HepG2 (cell line): ENCODE measurements around the gene STX8. TPM values are rescaled to one million over a fixed set of nuclear protein-coding genes. Genes with fewer than 3 reads are reported as not detected.

ENCODE experiments used
- ATAC-seq: fragments of 200-7000 bp; cut with Tn5 transposase; 3 replicates; pipeline ENCODE4 v1.9.1; 2020; ENCODE audit warnings: mild to moderate bottlenecking, moderate library complexity
- BruUV-seq: library from RNA; stranded (reverse); fragments of 400-500 nt; replicated peaks from 2 replicates; lab custom pipeline; 2021; lab: Mats Ljungman, UMichigan
- CTCF ChIA-PET: fragments of 300-600 bp; formaldehyde crosslinking; extraction: SDS; loops from one replicate; lab custom pipeline; 2021; ENCODE audit warnings: low total read pairs, inconsistent platforms, low intra/inter-chr PET ratio; lab: Yijun Ruan, JAX
- POLR2A ChIA-PET: fragments of 350-600 bp; sonication (Branson Sonifier 250); formaldehyde crosslinking; loops from one replicate; lab custom pipeline; 2020; ENCODE audit warnings: antibody characterized with exemption, inconsistent platforms; lab: Yijun Ruan, JAX
- DNase-seq: peaks from one replicate; pipeline ENCODE4 v3.0.0-alpha.2; 2015; ENCODE audit warnings: low spot score
- FAIRE-seq: peaks from 3 replicates; lab custom pipeline; 2011; peaks lifted over from hg19 to GRCh38; lab: Jason Lieb, UNC
- H2AFZ ChIP-seq: one replicate; pipeline ENCODE4 v1.6.1; 2011; ENCODE audit warnings: low read length, inconsistent platforms
- H3K27ac ChIP-seq: fragments of 300-600 bp; 3 replicates; pipeline ENCODE4 v1.8.0; 2011; ENCODE audit warnings: mixed run types, mild to moderate bottlenecking, mixed read lengths, low read length, inconsistent platforms; ENCODE audit not compliant: insufficient read depth; ENCODE audit errors: extremely low read length
- H3K27me3 ChIP-seq, 2 experiments: fragments of 200-600 bp in 1 of 2; 2 replicates in 1 of 2; 3 replicates in 1 of 2; pipeline versions ENCODE4 v1.6.0 to v1.8.0; 2011; ENCODE audit warnings: low read length in 2 of 2, mild to moderate bottlenecking in 2 of 2, moderate library complexity in 2 of 2, inconsistent platforms in 1 of 2; ENCODE audit not compliant: insufficient read depth in 2 of 2, control insufficient read depth in 1 of 2
- H3K36me3 ChIP-seq, 2 experiments: fragments of 200-600 bp in 1 of 2; replicated peaks in 1 of 2; 2 replicates in 1 of 2; 3 replicates in 1 of 2; pipeline versions ENCODE4 v1.5.1 to v1.8.0; 2011; ENCODE audit warnings: low read length in 2 of 2, inconsistent platforms in 1 of 2; ENCODE audit not compliant: insufficient read depth in 2 of 2, control insufficient read depth in 1 of 2
- H3K4me1 ChIP-seq: 2 replicates; pipeline ENCODE4 v1.5.1; 2012; ENCODE audit warnings: low read length, inconsistent platforms; ENCODE audit not compliant: insufficient read depth
- H3K4me2 ChIP-seq: 2 replicates; pipeline ENCODE4 v1.6.0; 2011; ENCODE audit warnings: low read depth, low read length, inconsistent platforms
- H3K4me3 ChIP-seq, 3 experiments: fragments of 200-600 bp in 1 of 3; sonication (generic), shearing (Covaris generic) in 1 of 3; replicated peaks in 1 of 3; 2 replicates each; pipeline ENCODE4 v1.5.1; 2011 to 2016; ENCODE audit warnings: low read length in 3 of 3, inconsistent platforms in 2 of 3, low read depth in 2 of 3, mild to moderate bottlenecking in 2 of 3, control low read depth in 1 of 3, mixed read lengths in 1 of 3; ENCODE audit not compliant: insufficient read depth in 1 of 3
- H3K79me2 ChIP-seq: one replicate; pipeline ENCODE4 v1.6.1; 2011; ENCODE audit warnings: low read length, inconsistent platforms; ENCODE audit not compliant: insufficient read depth
- H3K9ac ChIP-seq: 2 replicates; pipeline ENCODE4 v1.6.0; 2011; ENCODE audit warnings: mild to moderate bottlenecking, low read depth, low read length, inconsistent platforms; ENCODE audit not compliant: insufficient read depth
- H3K9me3 ChIP-seq: 2 replicates; pipeline ENCODE4 v1.5.1; 2012; ENCODE audit warnings: mild to moderate bottlenecking, low read length
- H4K20me1 ChIP-seq: 2 replicates; pipeline ENCODE4 v1.6.0; 2011; ENCODE audit warnings: inconsistent platforms, mild to moderate bottlenecking, low read length, moderate library complexity; ENCODE audit not compliant: insufficient read depth
- CEBPG ChIP-seq: IDR thresholded peaks from 2 replicates; pipeline ENCODE4 v1.6.1; 2016
- ELF4 ChIP-seq: sonication (generic); formaldehyde crosslinking; IDR thresholded peaks from 2 replicates; pipeline ENCODE4 v1.5.0; 2020; ENCODE audit warnings: missing genetic modification reagents, mild to moderate bottlenecking, moderate library complexity, borderline replicate concordance
- GABPA ChIP-seq, 2 experiments: IDR thresholded peaks; 2 replicates each; pipeline ENCODE4 v1.6.1; 2011 to 2016; ENCODE audit warnings: low read depth in 2 of 2, low read length in 1 of 2, missing biosample characterization in 1 of 2, missing genetic modification characterization in 1 of 2
- HMGA1 ChIP-seq: sonication (generic); formaldehyde crosslinking; conservative IDR thresholded peaks from 2 replicates; pipeline ENCODE4 v1.4.0; 2020; ENCODE audit warnings: missing genetic modification reagents
- JUN ChIP-seq: sonication (generic); formaldehyde crosslinking; IDR thresholded peaks from 2 replicates; pipeline ENCODE4 v1.4.0; 2020; ENCODE audit warnings: mild to moderate bottlenecking, missing genetic modification reagents
- MLX ChIP-seq: IDR thresholded peaks from 2 replicates; pipeline ENCODE4 v1.6.1; 2016
- PHF8 ChIP-seq: sonication (generic); formaldehyde crosslinking; IDR thresholded peaks from 2 replicates; pipeline ENCODE4 v1.5.0; 2020; ENCODE audit warnings: missing genetic modification reagents
- SRY ChIP-seq: sonication (generic); formaldehyde crosslinking; IDR thresholded peaks from 2 replicates; pipeline ENCODE4 v1.8.0; 2022; ENCODE audit warnings: mild to moderate bottlenecking, missing genetic modification reagents
- STAG1 ChIP-seq: sonication (generic); formaldehyde crosslinking; IDR thresholded peaks from 2 replicates; pipeline ENCODE4 v1.4.0; 2020; ENCODE audit warnings: missing genetic modification reagents
- THAP11 ChIP-seq: IDR thresholded peaks from 2 replicates; pipeline ENCODE4 v1.6.1; 2016; ENCODE audit warnings: missing biosample characterization, missing genetic modification reagents
- TSC22D2 ChIP-seq: sonication (generic); formaldehyde crosslinking; IDR thresholded peaks from 2 replicates; pipeline ENCODE4 v1.5.1; 2020; ENCODE audit warnings: missing genetic modification reagents, mild to moderate bottlenecking, borderline replicate concordance
- ZBTB1 ChIP-seq: sonication (generic); formaldehyde crosslinking; IDR thresholded peaks from 2 replicates; pipeline ENCODE4 v1.4.0; 2020; ENCODE audit warnings: missing genetic modification reagents, borderline replicate concordance
- ZNF263 ChIP-seq: sonication (generic); formaldehyde crosslinking; IDR thresholded peaks from 2 replicates; pipeline ENCODE4 v1.4.0; 2020; ENCODE audit warnings: missing genetic modification reagents
- ZNF430 ChIP-seq: sonication (generic); formaldehyde crosslinking; IDR thresholded peaks from 2 replicates; pipeline ENCODE4 v1.9.0; 2021; ENCODE audit warnings: mild to moderate bottlenecking, missing genetic modification reagents
- ZNF501 ChIP-seq: sonication (generic); formaldehyde crosslinking; IDR thresholded peaks from 2 replicates; pipeline ENCODE4 v1.5.1; 2020; ENCODE audit warnings: mild to moderate bottlenecking, moderate library complexity, missing genetic modification reagents
- ZNF546 ChIP-seq: sonication (generic); formaldehyde crosslinking; conservative IDR thresholded peaks from 2 replicates; pipeline ENCODE4 v1.8.1; 2023; ENCODE audit warnings: mild to moderate bottlenecking, missing genetic modification reagents
- ZNF782 ChIP-seq: sonication (generic); formaldehyde crosslinking; IDR thresholded peaks from 2 replicates; pipeline ENCODE4 v1.4.0; 2020; ENCODE audit warnings: missing genetic modification reagents, mild to moderate bottlenecking, borderline replicate concordance
- ZNF83 ChIP-seq: sonication (generic); formaldehyde crosslinking; IDR thresholded peaks from 2 replicates; pipeline ENCODE4 v1.4.0; 2020; ENCODE audit warnings: missing genetic modification reagents, mild to moderate bottlenecking, borderline replicate concordance
- WGBS: methylation state at CpG from one replicate; pipeline ENCODE4 v1.1.6; 2017; ENCODE audit warnings: low lambda C conversion rate; 5-methylcytosine and 5-hydroxymethylcytosine counted together
- in situ Hi-C: cut with HindIII; loops from 2 replicates; pipeline ENCODE4 v1.10.0; 2017; ENCODE audit warnings: low pct_unique_long_range_greater_than_20kb; ENCODE audit not compliant: extremely low pct_ligation_motif_present
- intact Hi-C: fragments of 100-400 bp; cut with micrococcal nuclease; formaldehyde crosslinking; loops from one replicate; pipeline ENCODE4 v1.10.0; 2022; ENCODE audit not compliant: unreplicated experiment
- polyA plus RNA-seq, 8 experiments: library from polyadenylated mRNA; depleted of rRNA in 3 of 8; stranded (reverse) in 7 of 8; unstranded in 1 of 8; fragments of >200 nt; fragmentation: Illumina TruSeq in 4 of 8; extraction: Trizol in 4 of 8; gene quantifications; 2 replicates each; pipeline versions ENCODE4 v1.2.1 to v1.2.3, GENCODE V29; 2011 to 2016; ENCODE audit warnings: low read depth in 4 of 8, missing spikeins in 1 of 8, mixed read lengths in 1 of 8; ENCODE audit not compliant: insufficient read depth in 1 of 8
- total RNA-seq, 5 experiments: library from RNA; depleted of rRNA; stranded (reverse); fragments of >200 nt; fragmentation: Illumina TruSeq; extraction: Trizol; gene quantifications; 2 replicates each; pipeline ENCODE4 v1.2.3, GENCODE V29; 2016; ENCODE audit warnings: low read depth in 1 of 5

Gene STX8
- total and polyA plus RNA-seq, 2 of the 13 experiments (the other 11 are each of a cell fraction or from before 2014, with no cell fraction given) = 36.4 to 53.6 TPM

GRCh38 chr17:9284884-9285283, 290.7 kb downstream of the STX8 start:
- in situ Hi-C loops = loop anchor here (25.0 kb wide), 1 partner anchor 298 kb away; no protein-coding TSS in a partner anchor
- WGBS = 87% methylated on average over 4 of the region's 4 CpGs
- TF ChIP-seq TSC22D2 (CRISPR knock-in tag) (no peak), STAG1 (CRISPR knock-in tag) (no peak), ZNF501 (CRISPR knock-in tag) (no peak)

GRCh38 chr17:9283909-9284308, 291.7 kb downstream of the STX8 start:
- H3K9ac ChIP-seq = no peak overlapping the region
- POLR2A ChIA-PET = no interaction called here
- 53% methylated on average over 2 of the region's 2 CpGs for WGBS
- H3K4me1 ChIP-seq = no peaks in the 10 kb centered on the region
- DNase-seq = no peak
- no peak for ATAC-seq
- intact Hi-C loops (no loop called here), in situ Hi-C loops (loop anchor here (25.0 kb wide), 1 partner anchor 297 kb away; no protein-coding TSS in a partner anchor)
- H2AFZ ChIP-seq = no peak overlapping the region
- no peaks in the 10 kb centered on the region for H3K27me3 ChIP-seq
- no peaks in the 10 kb centered on the region for H3K36me3 ChIP-seq
- CTCF ChIA-PET = no interaction called here
- no peak overlapping the region for H3K4me3 ChIP-seq
- no peak overlapping the region for H3K4me2 ChIP-seq
- TF ChIP-seq ZNF263 (CRISPR knock-in tag) = no peak
- no peak for TF ChIP-seq TSC22D2 (CRISPR knock-in tag)
- no peak for TF ChIP-seq HMGA1 (CRISPR knock-in tag)
- no peak for TF ChIP-seq ELF4
- TF ChIP-seq PHF8 (CRISPR knock-in tag) = no peak
- TF ChIP-seq ZBTB1 = no peak
- TF ChIP-seq ZNF546 (CRISPR knock-in tag) = no peak
- TF ChIP-seq SRY (CRISPR knock-in tag) = no peak
- no peak for TF ChIP-seq JUN (CRISPR knock-in tag)
- TF ChIP-seq ZNF782 (CRISPR knock-in tag) = no peak
- no peak for TF ChIP-seq ZNF430 (CRISPR knock-in tag)
- TF ChIP-seq ZNF83 (CRISPR knock-in tag) = no peak
- TF ChIP-seq CEBPG (CRISPR knock-in tag) = no peak
- no peak for TF ChIP-seq GABPA (IDR thresholded peaks at IDR 0.05; ENCODE audit: low read depth, low read length)
- TF ChIP-seq GABPA (CRISPR knock-in tag; IDR thresholded peaks at IDR 0.05; ENCODE audit: low read depth) = no peak
- TF ChIP-seq THAP11 = no peak
- TF ChIP-seq MLX (CRISPR knock-in tag) = no peak
- TF ChIP-seq, all 625 proteins: peak for 0
- no peak for FAIRE-seq
- no peaks in the 10 kb centered on the region for H4K20me1 ChIP-seq
- no TSS peak for BruUV-seq
- no peaks in the 10 kb centered on the region for H3K9me3 ChIP-seq
- H3K27ac ChIP-seq = no peak overlapping the region
- H3K79me2 ChIP-seq = no peaks in the 10 kb centered on the region

More at GRCh38 chr17:9284884-9285283, 290.7 kb downstream of the STX8 start:
- Histone ChIP-seq H3K79me2 (no peaks in the 10 kb centered on the region), H3K9me3 (no peaks in the 10 kb centered on the region), H3K36me3 (no peaks in the 10 kb centered on the region), H3K9ac (no peak overlapping the region), H4K20me1 (no peaks in the 10 kb centered on the region), H3K4me2 (no peak overlapping the region), H3K27ac (no peak overlapping the region), H2AFZ (no peak overlapping the region), H3K27me3 (no peaks in the 10 kb centered on the region), H3K4me1 (no peaks in the 10 kb centered on the region), H3K4me3 (no peak overlapping the region)
- DNase-seq = no peak
- ATAC-seq = no peak
- ChIA-PET POLR2A (no interaction called here), CTCF (no interaction called here)
- intact Hi-C loops = no loop called here
- FAIRE-seq = no peak
- BruUV-seq = no TSS peak
